Psoas muscle (tissue), 8 donors: ENCODE data around the gene BNC2. TPM values are rescaled to one million over a fixed set of nuclear protein-coding genes. Genes with fewer than 3 reads are reported as not detected.

ENCODE experiments used
- ATAC-seq, 4 donors: fragments of 200-7000 bp; cut with Tn5 transposase; one replicate each; pipeline ENCODE4 v1.9.1; 2020; ENCODE audit warnings: moderate library complexity in 3 of 4, mild to moderate bottlenecking in 2 of 4
- DNase-seq, 2 donors: peaks; one replicate each; pipeline ENCODE4 v3.0.0-alpha.2; 2020
- H3K27ac ChIP-seq: fragments of 200-600 bp; one replicate; pipeline ENCODE4 v1.8.0; 2022
- H3K27me3 ChIP-seq, 3 donors: fragments of 200-600 bp in 1 of 3; one replicate each; pipeline versions ENCODE4 v1.6.1 to v1.8.0; 2013 to 2022; ENCODE audit warnings: low read length in 2 of 3, mild to moderate bottlenecking in 2 of 3, moderate library complexity in 1 of 3; ENCODE audit not compliant: insufficient read depth in 3 of 3
- H3K36me3 ChIP-seq, 2 donors: fragments of 200-600 bp in 1 of 2; one replicate each; pipeline versions ENCODE4 v1.6.1 to v1.8.0; 2013 to 2022; ENCODE audit warnings: low read depth in 1 of 2, mild to moderate bottlenecking in 1 of 2, moderate library complexity in 1 of 2; ENCODE audit not compliant: insufficient read depth in 1 of 2
- H3K4me1 ChIP-seq: fragments of 200-600 bp; one replicate; pipeline ENCODE4 v1.8.0; 2022
- H3K4me3 ChIP-seq: fragments of 200-600 bp; one replicate; pipeline ENCODE4 v1.8.0; 2022; ENCODE audit warnings: mild to moderate bottlenecking
- H3K9me3 ChIP-seq: fragments of 200-600 bp; one replicate; pipeline ENCODE4 v1.8.0; 2022
- WGBS, 3 donors: extraction: QIAGEN DNeasy Blood & Tissue Kit; methylation state at CpG; one replicate each; pipeline versions ENCODE4 v1.1.6 to v1.1.7; 2013; 5-methylcytosine and 5-hydroxymethylcytosine counted together
- intact Hi-C, 2 donors: fragments of 100-400 bp; cut with DNase I; formaldehyde crosslinking; loops; one replicate each; pipeline versions ENCODE4 v1.11.0 to v1.14.2; 2022
- polyA plus RNA-seq, 3 donors: library from polyadenylated mRNA; stranded (reverse); fragments of 200-250 nt; gene quantifications; one replicate each; pipeline ENCODE4 v1.2.3, GENCODE V29; 2013
- total RNA-seq, 4 donors: library from RNA; stranded (reverse); fragmentation: NEBNext Ultra II Directional in 2 of 4; extraction: Animal tissue kit (Norgen Biotek cat#: 25700) in 2 of 4; gene quantifications; one replicate each; pipeline versions ENCODE4 v1.2.1 to v1.2.4, GENCODE V29; 2021 to 2023
- TF ChIP-seq, protein P1 (sequence below): fragments of 200-600 bp; IDR thresholded peaks from one replicate; pipeline ENCODE4 v1.8.0; 2022; ENCODE audit warnings: antibody characterized with exemption
- donor health status: healthy with polysubstance abuse.
- donor health status: DM: no; HTN: no; CAD: no; lungs with moderate emphysema.
- donor health status: Bipolar disorder and iron deficiency.
- donor health status: healthy.
- donor health status: DM: yes; HTN: yes; CAD: no.
- donor health status: DM: no; HTN: no; CAD: no.
- donor health status: DM: no; HTN: no; CAD: no.
- donor health status: DM: yes; HTN: yes; CAD: no.

BNC2 gene
- total and polyA plus RNA-seq, 7 donors = 1.3 to 168 (median 44.1) TPM

DNA sequence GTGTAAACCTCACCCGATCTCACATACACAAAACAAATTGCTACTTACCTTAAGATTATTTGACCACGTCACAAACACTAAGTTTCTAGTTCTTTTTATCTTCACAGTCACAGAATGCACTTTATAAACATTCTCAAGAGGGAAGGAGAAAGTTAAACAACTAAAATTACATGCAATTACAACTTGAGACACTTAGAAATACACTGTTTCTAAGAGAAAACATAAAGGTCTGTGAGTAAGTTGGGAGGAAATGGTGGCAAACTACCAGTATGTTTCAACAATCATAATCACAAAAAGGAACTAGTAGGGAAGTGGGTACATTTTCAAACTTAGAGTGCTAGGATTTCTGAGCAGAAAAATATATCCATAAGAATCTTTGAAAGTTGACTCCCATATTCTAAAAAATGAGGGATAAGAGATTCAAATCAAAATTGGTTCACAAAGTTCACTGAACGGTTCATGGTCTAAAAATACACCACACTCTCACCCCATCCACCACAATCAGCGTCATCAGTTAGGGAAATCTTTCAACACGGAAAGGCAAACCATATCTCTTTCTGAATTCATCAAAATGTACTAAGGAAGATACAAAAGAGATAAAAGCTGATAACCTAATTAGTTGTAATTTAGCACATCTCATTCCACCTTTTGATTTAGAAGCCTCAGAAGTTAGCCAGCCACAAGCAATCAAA is 182.6 kb downstream of the BNC2 start:
- TF ChIP-seq, protein P1, sequence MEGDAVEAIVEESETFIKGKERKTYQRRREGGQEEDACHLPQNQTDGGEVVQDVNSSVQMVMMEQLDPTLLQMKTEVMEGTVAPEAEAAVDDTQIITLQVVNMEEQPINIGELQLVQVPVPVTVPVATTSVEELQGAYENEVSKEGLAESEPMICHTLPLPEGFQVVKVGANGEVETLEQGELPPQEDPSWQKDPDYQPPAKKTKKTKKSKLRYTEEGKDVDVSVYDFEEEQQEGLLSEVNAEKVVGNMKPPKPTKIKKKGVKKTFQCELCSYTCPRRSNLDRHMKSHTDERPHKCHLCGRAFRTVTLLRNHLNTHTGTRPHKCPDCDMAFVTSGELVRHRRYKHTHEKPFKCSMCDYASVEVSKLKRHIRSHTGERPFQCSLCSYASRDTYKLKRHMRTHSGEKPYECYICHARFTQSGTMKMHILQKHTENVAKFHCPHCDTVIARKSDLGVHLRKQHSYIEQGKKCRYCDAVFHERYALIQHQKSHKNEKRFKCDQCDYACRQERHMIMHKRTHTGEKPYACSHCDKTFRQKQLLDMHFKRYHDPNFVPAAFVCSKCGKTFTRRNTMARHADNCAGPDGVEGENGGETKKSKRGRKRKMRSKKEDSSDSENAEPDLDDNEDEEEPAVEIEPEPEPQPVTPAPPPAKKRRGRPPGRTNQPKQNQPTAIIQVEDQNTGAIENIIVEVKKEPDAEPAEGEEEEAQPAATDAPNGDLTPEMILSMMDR = no peak
- H3K36me3 ChIP-seq = no peaks in the 10 kb centered on the region
- H3K27ac ChIP-seq = peak overlapping the region; percentile 62
- peak overlapping the region; percentile 12 for H3K4me3 ChIP-seq
- 62 to 80% (median 72%) methylated on average over 5 of the region's 5 CpGs for WGBS, 3 donors
- DNase-seq (no peak), ATAC-seq (peak; percentile 78 to 91 (median 82))
- no peaks in the 10 kb centered on the region for H3K27me3 ChIP-seq
- peaks cover 12% of the 10 kb centered on the region for H3K4me1 ChIP-seq
- intact Hi-C loops = no loop called here
- no peaks in the 10 kb centered on the region for H3K9me3 ChIP-seq

DNA sequence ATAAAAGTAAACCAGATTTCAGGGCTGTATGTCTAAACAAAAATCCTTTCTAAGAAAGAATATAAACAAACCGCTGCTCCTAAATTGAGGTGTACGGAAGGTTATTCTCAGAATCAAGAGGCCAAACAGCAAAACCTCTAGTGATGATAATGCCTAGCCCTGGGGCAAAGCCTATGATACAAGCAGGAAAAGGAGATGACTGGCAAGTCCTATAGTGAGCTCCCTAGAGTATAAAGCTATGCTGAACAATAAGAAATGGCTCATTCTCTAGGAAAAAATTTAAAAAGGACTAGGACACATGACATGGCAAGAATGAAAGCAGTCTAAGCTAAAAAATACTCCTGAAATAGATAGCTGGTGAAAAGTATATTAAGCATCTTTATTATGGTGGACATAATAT is 187.1 kb downstream of the BNC2 start:
- no peak for ATAC-seq
- intact Hi-C loops = no loop called here
- Histone ChIP-seq H3K4me1 (peaks cover 6% of the 10 kb centered on the region), H3K27ac (no peak overlapping the region), H3K36me3 (no peaks in the 10 kb centered on the region), H3K27me3 (no peaks in the 10 kb centered on the region), H3K9me3 (no peaks in the 10 kb centered on the region), H3K4me3 (no peak overlapping the region)
- DNase-seq = no peak
- TF ChIP-seq, protein P1 = no peak
- 91 to 95% (median 94%) methylated on average over 2 of the region's 2 CpGs for WGBS, 3 donors

DNA sequence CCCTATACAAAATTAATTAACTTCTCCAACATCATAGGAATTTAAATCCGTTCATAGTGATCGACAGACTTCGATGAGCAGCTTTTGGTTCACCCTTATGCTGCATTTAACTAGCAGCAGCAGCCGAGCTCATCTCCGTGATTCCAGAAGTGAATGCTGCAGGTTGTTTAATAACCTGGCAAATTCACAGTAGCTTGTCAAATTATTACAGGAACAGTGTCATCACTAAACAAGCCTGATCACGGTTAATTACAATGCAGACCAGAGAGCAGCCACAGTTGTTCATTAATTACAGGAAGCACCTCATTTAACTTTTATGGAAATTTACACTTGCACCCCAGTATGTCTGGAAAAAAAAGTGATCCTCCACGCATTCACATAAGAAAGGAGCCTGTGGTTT is 188.2 kb downstream of the BNC2 start:
- TF ChIP-seq, protein P1 = no peak
- Histone ChIP-seq H3K36me3 (no peaks in the 10 kb centered on the region), H3K9me3 (no peaks in the 10 kb centered on the region), H3K27ac (no peak overlapping the region), H3K27me3 (no peaks in the 10 kb centered on the region), H3K4me3 (no peak overlapping the region), H3K4me1 (peaks cover 3% of the 10 kb centered on the region)
- ATAC-seq = no peak
- no peak for DNase-seq
- intact Hi-C loops = no loop called here
- WGBS, 3 donors = 72 to 79% (median 72%) methylated on average over 7 of the region's 7 CpGs

DNA sequence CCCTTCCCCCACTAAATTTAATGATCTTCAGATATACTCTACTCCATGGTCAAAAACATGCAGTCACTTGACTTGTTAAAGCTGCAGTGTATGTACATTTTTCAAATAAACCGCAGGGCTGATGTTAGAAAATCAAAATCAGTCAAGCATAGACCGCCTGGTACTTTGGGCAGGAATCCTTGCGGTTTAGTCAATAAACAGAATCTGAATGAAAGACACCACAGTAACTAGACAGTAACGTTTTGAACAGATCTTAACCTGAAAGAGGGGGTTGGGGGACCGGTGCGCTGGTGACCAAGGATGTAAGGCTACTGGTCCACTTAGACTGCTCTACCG is 188.8 kb downstream of the BNC2 start:
- Histone ChIP-seq H3K27ac (no peak overlapping the region), H3K4me3 (no peak overlapping the region), H3K9me3 (no peaks in the 10 kb centered on the region), H3K4me1 (peaks cover 3% of the 10 kb centered on the region), H3K36me3 (no peaks in the 10 kb centered on the region), H3K27me3 (no peaks in the 10 kb centered on the region)
- DNase-seq (no peak), ATAC-seq (no peak)
- WGBS, 3 donors = 74 to 85% (median 81%) methylated on average over 7 of the region's 7 CpGs
- intact Hi-C loops = no loop called here
- TF ChIP-seq, protein P1 = no peak
